ENCODE data around the gene CUL7. TPM values are rescaled to one million over a fixed set of nuclear protein-coding genes. Genes with fewer than 3 reads are reported as not detected.

Gene CUL7
- total RNA-seq, 1 experiment from 2014 or later = 18.6 TPM

- Histone ChIP-seq H3K4me1 (ENCODE audit: insufficient read depth, low read length) (no peaks in the 10 kb centered on the region), H3K9ac (ENCODE audit: low read length) (no peak overlapping the region), H3K4me2 (ENCODE audit: low read length) (no peak overlapping the region), H3K4me3 (ENCODE audit: low read length) (no peak overlapping the region), H3K27ac (ENCODE audit: low read length) (no peak overlapping the region), H4K20me1 (ENCODE audit: low read length) (no peaks in the 10 kb centered on the region), H3K27me3 (ENCODE audit: low read length) (no peaks in the 10 kb centered on the region), H3K9me2 (replicated peaks; ENCODE audit: low read length) (no peaks in the 10 kb centered on the region), H3K9me3 (ENCODE audit: low read length) (no peaks in the 10 kb centered on the region), H3K36me3 (ENCODE audit: low read depth, low read length) (peaks cover 49% of the 10 kb centered on the region), H3F3A (ENCODE audit: low read length, unreplicated experiment) (no peaks in the 10 kb centered on the region), H3K79me2 (ENCODE audit: low read length) (peaks cover 9% of the 10 kb centered on the region), H2AFZ (ENCODE audit: low read length) (no peak overlapping the region)
- no TSS peak for BruUV-seq (replicated peaks)
- ChIA-PET CTCF (no interaction called here), POLR2A (ENCODE audit: unreplicated experiment) (no interaction called here)
- DNase-seq = no peak
- intact Hi-C loops (cut with micrococcal nuclease) = no loop called here
- ATAC-seq = no peak
- TF ChIP-seq EZH2 (IDR thresholded peaks at IDR 0.05; ENCODE audit: low read length, unreplicated experiment) (no peak), EZH2phosphoT487 (IDR thresholded peaks at IDR 0.05; ENCODE audit: borderline replicate concordance, low read length) (no peak)
- TF ChIP-seq, protein P1, sequence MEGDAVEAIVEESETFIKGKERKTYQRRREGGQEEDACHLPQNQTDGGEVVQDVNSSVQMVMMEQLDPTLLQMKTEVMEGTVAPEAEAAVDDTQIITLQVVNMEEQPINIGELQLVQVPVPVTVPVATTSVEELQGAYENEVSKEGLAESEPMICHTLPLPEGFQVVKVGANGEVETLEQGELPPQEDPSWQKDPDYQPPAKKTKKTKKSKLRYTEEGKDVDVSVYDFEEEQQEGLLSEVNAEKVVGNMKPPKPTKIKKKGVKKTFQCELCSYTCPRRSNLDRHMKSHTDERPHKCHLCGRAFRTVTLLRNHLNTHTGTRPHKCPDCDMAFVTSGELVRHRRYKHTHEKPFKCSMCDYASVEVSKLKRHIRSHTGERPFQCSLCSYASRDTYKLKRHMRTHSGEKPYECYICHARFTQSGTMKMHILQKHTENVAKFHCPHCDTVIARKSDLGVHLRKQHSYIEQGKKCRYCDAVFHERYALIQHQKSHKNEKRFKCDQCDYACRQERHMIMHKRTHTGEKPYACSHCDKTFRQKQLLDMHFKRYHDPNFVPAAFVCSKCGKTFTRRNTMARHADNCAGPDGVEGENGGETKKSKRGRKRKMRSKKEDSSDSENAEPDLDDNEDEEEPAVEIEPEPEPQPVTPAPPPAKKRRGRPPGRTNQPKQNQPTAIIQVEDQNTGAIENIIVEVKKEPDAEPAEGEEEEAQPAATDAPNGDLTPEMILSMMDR (conservative IDR thresholded peaks at IDR 0.05; ENCODE audit: low read depth, low read length) = no peak
Observed at GRCh38 chr6:43029120-43029519, 24.5 kb downstream of the CUL7 start.

- no peaks in the 10 kb centered on the region for H3K9me3 ChIP-seq (ENCODE audit: low read length)
- peaks cover 5% of the 10 kb centered on the region; the same call in 1 of the 2 replicates for H3K4me1 ChIP-seq (ENCODE audit: insufficient read depth, low read length)
- BruUV-seq (replicated peaks) = no TSS peak
- no peak overlapping the region for H2AFZ ChIP-seq (ENCODE audit: low read length)
- H3K27me3 ChIP-seq (ENCODE audit: low read length) = no peaks in the 10 kb centered on the region
- no peaks in the 10 kb centered on the region for H4K20me1 ChIP-seq (ENCODE audit: low read length)
- H3K27ac ChIP-seq (ENCODE audit: low read length) = no peak overlapping the region
- H3K9me2 ChIP-seq (replicated peaks; ENCODE audit: low read length) = no peaks in the 10 kb centered on the region
- H3F3A ChIP-seq (ENCODE audit: low read length, unreplicated experiment) = no peaks in the 10 kb centered on the region
- H3K36me3 ChIP-seq (ENCODE audit: low read depth, low read length) = peaks cover 47% of the 10 kb centered on the region
- intact Hi-C loops (cut with micrococcal nuclease) = no loop called here
- H3K4me3 ChIP-seq (ENCODE audit: low read length) = no peak overlapping the region
- CTCF ChIA-PET = no interaction called here
- no peak overlapping the region for H3K4me2 ChIP-seq (ENCODE audit: low read length)
- POLR2A ChIA-PET (ENCODE audit: unreplicated experiment) = no interaction called here
- ATAC-seq = no peak
- no peak for TF ChIP-seq EZH2 (IDR thresholded peaks at IDR 0.05; ENCODE audit: low read length, unreplicated experiment)
- no peak for TF ChIP-seq EZH2phosphoT487 (IDR thresholded peaks at IDR 0.05; ENCODE audit: borderline replicate concordance, low read length)
- TF ChIP-seq, protein P1 (conservative IDR thresholded peaks at IDR 0.05; ENCODE audit: low read depth, low read length) = no peak
- no peak overlapping the region for H3K9ac ChIP-seq (ENCODE audit: low read length)
- peaks cover 35% of the 10 kb centered on the region for H3K79me2 ChIP-seq (ENCODE audit: low read length)
- DNase-seq = no peak
Observed at GRCh38 chr6:43026365-43026764, 27.3 kb downstream of the CUL7 start.

GRCh38 chr6:43024436-43024835, 29.2 kb downstream of the CUL7 start:
- ATAC-seq (no peak), DNase-seq (no peak)
- no peaks in the 10 kb centered on the region for H3K27me3 ChIP-seq (ENCODE audit: low read length)
- H3K79me2 ChIP-seq (ENCODE audit: low read length) = peaks cover 35% of the 10 kb centered on the region
- H3K9me3 ChIP-seq (ENCODE audit: low read length) = no peaks in the 10 kb centered on the region
- H3K4me1 ChIP-seq (ENCODE audit: insufficient read depth, low read length) = peaks cover 13% of the 10 kb centered on the region
- H3K36me3 ChIP-seq (ENCODE audit: low read depth, low read length) = peaks cover 43% of the 10 kb centered on the region
- intact Hi-C loops (cut with micrococcal nuclease) = no loop called here
- no peak overlapping the region for H3K4me2 ChIP-seq (ENCODE audit: low read length)
- no TSS peak for BruUV-seq (replicated peaks)
- H2AFZ ChIP-seq (ENCODE audit: low read length) = no peak overlapping the region
- no peak overlapping the region for H3K4me3 ChIP-seq (ENCODE audit: low read length)
- H3K9me2 ChIP-seq (replicated peaks; ENCODE audit: low read length) = no peaks in the 10 kb centered on the region
- TF ChIP-seq EZH2 (IDR thresholded peaks at IDR 0.05; ENCODE audit: low read length, unreplicated experiment) = no peak
- TF ChIP-seq EZH2phosphoT487 (IDR thresholded peaks at IDR 0.05; ENCODE audit: borderline replicate concordance, low read length) = no peak
- TF ChIP-seq, protein P1 (conservative IDR thresholded peaks at IDR 0.05; ENCODE audit: low read depth, low read length) = no peak
- no peak overlapping the region for H3K9ac ChIP-seq (ENCODE audit: low read length)
- POLR2A ChIA-PET (ENCODE audit: unreplicated experiment) = no interaction called here
- H3F3A ChIP-seq (ENCODE audit: low read length, unreplicated experiment) = no peaks in the 10 kb centered on the region
- H4K20me1 ChIP-seq (ENCODE audit: low read length) = no peaks in the 10 kb centered on the region
- no peak overlapping the region for H3K27ac ChIP-seq (ENCODE audit: low read length)
- CTCF ChIA-PET = no interaction called here
